HL-60 (cell line): ENCODE measurements around the gene PRKAA2.

ENCODE experiments used
- DNase-seq, 2 experiments: peaks; one replicate each; pipeline ENCODE4 v3.0.0-alpha.2; 2010 to 2020; ENCODE audit warnings: low read depth in 1 of 2, low spot score in 1 of 2
- H3K27ac ChIP-seq: fragments of 250-450 bp; sonication (Bioruptor Pico); replicated peaks from 2 replicates; pipeline ENCODE4 v1.5.1; 2020; ENCODE audit warnings: mild to moderate bottlenecking, moderate library complexity
- H3K27me3 ChIP-seq: fragments of 250-450 bp; sonication (Bioruptor Pico); 2 replicates; pipeline ENCODE4 v1.5.1; 2021; ENCODE audit warnings: mild to moderate bottlenecking, moderate library complexity; ENCODE audit not compliant: insufficient read depth, poor library complexity, severe bottlenecking
- H3K4me3 ChIP-seq: replicated peaks from 2 replicates; pipeline ENCODE4 v1.5.1; 2011; ENCODE audit warnings: mild to moderate bottlenecking, control low read depth, low read length; ENCODE audit not compliant: insufficient read depth
- CTCF ChIP-seq: IDR thresholded peaks from one replicate; pipeline ENCODE4 v1.5.1; 2011; ENCODE audit warnings: low read length, control low read depth, inconsistent platforms; ENCODE audit not compliant: insufficient read depth
- GABPA ChIP-seq: IDR thresholded peaks from 2 replicates; pipeline ENCODE4 v1.6.1; 2012; ENCODE audit warnings: low read depth
- POLR2AphosphoS5 ChIP-seq: IDR thresholded peaks from 2 replicates; pipeline ENCODE4 v1.6.1; 2012; ENCODE audit warnings: low read depth
- REST ChIP-seq: IDR thresholded peaks from 2 replicates; pipeline ENCODE4 v1.6.1; 2012; ENCODE audit warnings: low read depth; ENCODE audit not compliant: insufficient replicate concordance
- SPI1 ChIP-seq: IDR thresholded peaks from 2 replicates; pipeline ENCODE4 v1.6.1; 2012; ENCODE audit warnings: low read depth, mild to moderate bottlenecking, borderline replicate concordance

Gene PRKAA2

GRCh38 chr1:56647106-56647505 is 2.0 kb downstream of the PRKAA2 start:
- no peak overlapping the region for H3K4me3 ChIP-seq
- H3K27me3 ChIP-seq = peaks cover 31% of the 10 kb centered on the region

DNA sequence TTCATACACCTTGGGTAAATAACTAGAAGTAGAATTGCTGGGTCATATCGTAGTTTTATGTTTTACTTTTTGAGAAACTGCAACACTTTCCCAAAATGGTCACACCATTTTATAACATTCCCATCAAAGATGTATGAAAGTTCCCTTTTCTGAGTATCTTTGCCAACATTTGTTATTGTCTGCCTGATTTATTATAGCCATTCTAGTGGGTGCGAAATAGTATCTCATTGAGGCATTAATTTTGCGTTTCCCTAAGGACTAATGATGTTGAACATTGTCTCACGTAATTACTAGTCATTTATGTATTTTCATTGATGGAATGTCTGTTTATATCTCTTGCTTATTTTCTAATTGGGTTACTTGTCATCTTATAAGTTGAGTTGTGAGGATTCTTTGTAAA is 3.4 kb downstream of the PRKAA2 start:
- no peak overlapping the region for H3K4me3 ChIP-seq

More at GRCh38 chr1:56647106-56647505, 2.0 kb downstream of the PRKAA2 start:
- DNase-seq = no peak
- TF ChIP-seq SPI1 (no peak), POLR2AphosphoS5 (no peak), GABPA (no peak), REST (no peak), CTCF (no peak)
- no peak overlapping the region for H3K27ac ChIP-seq

More for the DNA sequence above, 3.4 kb downstream of the PRKAA2 start:
- DNase-seq = no peak
- peaks cover 29% of the 10 kb centered on the region for H3K27me3 ChIP-seq
- TF ChIP-seq POLR2AphosphoS5 (no peak), SPI1 (no peak), CTCF (no peak), GABPA (no peak), REST (no peak)
- H3K27ac ChIP-seq = no peak overlapping the region
